Activated CD8-positive, alpha-beta memory T cell treated with anti-CD3 and anti-CD28 coated beads, Interleukin-2, amount 50 U/mL, for 1 hour (primary cell): ENCODE results near the gene SCFD2.
"Not testable (repeated sequence)": the region's sequence is repeated elsewhere in the genome, so short reads cannot be mapped to it uniquely, and the experiment has no call there.

Experiments used
- DNase-seq: peaks from one replicate; pipeline ENCODE4 v3.0.0-alpha.2; 2020; ENCODE audit errors: extremely low read depth

The SCFD2 gene

GRCh38 chr4:53139256-53139655 is 226.6 kb downstream of the SCFD2 start:
- not testable (repeated sequence) for DNase-seq

- no peak for DNase-seq
Observed at GRCh38 chr4:53137468-53137867, 228.4 kb downstream of the SCFD2 start.

- DNase-seq: no peak
Observed at GRCh38 chr4:53136954-53137353, 228.9 kb downstream of the SCFD2 start.

- DNase-seq: no peak
Observed at GRCh38 chr4:53132132-53132891, 233.5 kb downstream of the SCFD2 start.

GRCh38 chr4:53131562-53131925 is 234.3 kb downstream of the SCFD2 start:
- no peak for DNase-seq

GRCh38 chr4:53130896-53131561 is 234.8 kb downstream of the SCFD2 start:
- no peak for DNase-seq

- no peak for DNase-seq
Observed at GRCh38 chr4:53128706-53129357, 237.0 kb downstream of the SCFD2 start.

GRCh38 chr4:53128231-53128630 is 237.6 kb downstream of the SCFD2 start:
- DNase-seq: no peak

GRCh38 chr4:53127365-53127764 is 238.5 kb downstream of the SCFD2 start:
- DNase-seq: no peak

GRCh38 chr4:53126099-53126498 is 239.8 kb downstream of the SCFD2 start:
- DNase-seq: no peak

- no peak for DNase-seq
Observed at GRCh38 chr4:53123819-53124218, 242.0 kb downstream of the SCFD2 start.

- DNase-seq: no peak
Observed at GRCh38 chr4:53123171-53123570, 242.7 kb downstream of the SCFD2 start.

- no peak for DNase-seq
Observed at GRCh38 chr4:53122280-53123116, 243.4 kb downstream of the SCFD2 start.

GRCh38 chr4:53121264-53121865 is 244.5 kb downstream of the SCFD2 start:
- no peak for DNase-seq

- DNase-seq: no peak
Observed at GRCh38 chr4:53120778-53121177, 245.1 kb downstream of the SCFD2 start.

- DNase-seq: no peak
Observed at GRCh38 chr4:53119680-53120079, 246.2 kb downstream of the SCFD2 start.

- DNase-seq: no peak
Observed at GRCh38 chr4:53118676-53119075, 247.2 kb downstream of the SCFD2 start.

GRCh38 chr4:53116954-53117353 is 248.9 kb downstream of the SCFD2 start:
- no peak for DNase-seq

- DNase-seq: no peak
Observed at GRCh38 chr4:53113431-53114225, 252.2 kb downstream of the SCFD2 start.

- no peak for DNase-seq
Observed at GRCh38 chr4:53105313-53105712, 260.5 kb downstream of the SCFD2 start.

GRCh38 chr4:53103481-53103880 is 262.4 kb downstream of the SCFD2 start:
- DNase-seq: no peak
